Memory B cell (primary cell): ENCODE measurements around the gene MLLT3.

Experiments
- ATAC-seq: fragments of 150-1000 bp; cut with Tn5 transposase; 2 replicates; pipeline ENCODE4 v1.10.0; 2021; ENCODE audit warnings: low read depth, mild to moderate bottlenecking, moderate library complexity
- DNase-seq, 2 donors: peaks; one replicate each; pipeline ENCODE4 v3.0.0; 2022; ENCODE audit warnings: low spot score in 2 of 2
- H3K27ac Mint-ChIP-seq: one replicate; pipeline ENCODE4 v1.8.0; 2022; ENCODE audit warnings: mild to moderate bottlenecking, moderate library complexity, mixed read lengths
- H3K27me3 Mint-ChIP-seq: one replicate; pipeline ENCODE4 v1.8.0; 2022; ENCODE audit warnings: mixed read lengths
- H3K36me3 Mint-ChIP-seq: one replicate; pipeline ENCODE4 v1.8.0; 2022; ENCODE audit warnings: mild to moderate bottlenecking, mixed read lengths
- H3K4me1 Mint-ChIP-seq: one replicate; pipeline ENCODE4 v1.8.0; 2022; ENCODE audit warnings: mixed read lengths
- H3K4me3 Mint-ChIP-seq: one replicate; pipeline ENCODE4 v1.8.0; 2022; ENCODE audit warnings: mild to moderate bottlenecking, moderate library complexity, mixed read lengths
- H3K9me3 Mint-ChIP-seq: one replicate; pipeline ENCODE4 v1.8.0; 2022; ENCODE audit warnings: mixed read lengths

MLLT3 gene

DNA sequence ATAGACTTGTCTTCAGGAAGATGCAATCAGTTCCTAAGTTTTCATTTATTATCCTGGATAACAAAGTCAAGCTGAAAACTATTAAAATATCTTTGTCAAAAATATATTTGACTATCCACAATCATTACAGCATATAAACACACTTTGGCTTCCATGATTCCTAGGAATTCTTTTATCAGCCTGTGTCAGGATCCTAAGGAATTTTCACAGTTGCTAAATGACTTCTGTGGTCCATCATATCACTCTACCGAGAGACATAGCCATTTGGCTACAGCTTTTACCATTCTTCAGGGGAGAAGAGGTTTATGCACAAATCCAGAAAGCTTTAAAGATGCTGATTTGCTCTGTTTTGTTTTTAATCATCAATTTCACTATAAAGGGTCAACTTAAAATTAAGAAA, 128.3 kb downstream of the MLLT3 start:
- no peak for DNase-seq
- Mint-ChIP-seq H3K4me3 (no peak overlapping the region), H3K36me3 (peaks cover 2% of the 10 kb centered on the region), H3K4me1 (peaks cover 2% of the 10 kb centered on the region), H3K9me3 (peaks cover 2% of the 10 kb centered on the region), H3K27ac (no peak overlapping the region), H3K27me3 (peaks cover 2% of the 10 kb centered on the region)
- no peak for ATAC-seq

DNA sequence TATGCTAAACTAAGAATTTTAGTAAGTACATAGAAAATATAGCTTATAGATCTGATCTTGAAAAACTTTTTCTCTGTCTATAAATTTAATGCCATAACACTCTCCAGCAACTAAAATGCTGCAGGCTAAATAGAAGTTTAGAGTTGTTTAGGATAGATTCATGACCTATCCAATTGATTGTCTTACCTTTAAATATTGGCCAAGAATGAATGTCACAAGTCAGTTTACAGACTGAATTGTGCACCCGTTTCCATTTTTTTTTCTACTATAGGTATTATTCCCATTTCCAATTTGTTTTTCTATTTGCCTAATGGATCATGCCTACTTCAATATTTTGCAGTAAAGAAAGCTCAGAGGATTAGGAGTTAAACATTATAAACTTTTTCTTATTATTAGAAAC, 129.5 kb downstream of the MLLT3 start:
- Mint-ChIP-seq H3K4me1 (peaks cover 2% of the 10 kb centered on the region), H3K27ac (no peak overlapping the region), H3K27me3 (peaks cover 2% of the 10 kb centered on the region), H3K4me3 (no peak overlapping the region), H3K36me3 (no peaks in the 10 kb centered on the region), H3K9me3 (no peaks in the 10 kb centered on the region)
- DNase-seq: no peak
- ATAC-seq: no peak

DNA sequence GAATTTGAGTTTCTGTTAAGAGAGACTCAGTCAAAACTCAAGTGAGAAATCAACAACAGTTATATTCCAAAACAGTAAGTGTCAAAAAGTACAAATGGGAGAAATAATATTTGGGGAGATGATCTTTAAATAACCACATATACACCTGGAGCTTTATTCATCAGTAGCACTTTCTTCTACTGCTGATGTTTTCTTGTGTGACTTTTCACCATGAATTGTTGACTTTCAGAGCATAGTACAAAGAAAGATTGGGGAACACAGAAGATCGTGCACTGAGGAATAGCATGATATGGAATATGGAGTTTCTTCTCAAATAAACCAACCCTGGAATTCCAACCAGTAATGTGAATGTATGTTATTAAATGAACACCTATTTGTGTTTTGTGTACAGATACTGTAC, 130.7 kb downstream of the MLLT3 start:
- H3K4me1 Mint-ChIP-seq: peaks cover 2% of the 10 kb centered on the region
- no peaks in the 10 kb centered on the region for H3K36me3 Mint-ChIP-seq
- no peak overlapping the region for H3K27ac Mint-ChIP-seq
- H3K27me3 Mint-ChIP-seq: peaks cover 2% of the 10 kb centered on the region
- no peak for ATAC-seq
- no peaks in the 10 kb centered on the region for H3K9me3 Mint-ChIP-seq
- no peak overlapping the region for H3K4me3 Mint-ChIP-seq
- no peak for DNase-seq

DNA sequence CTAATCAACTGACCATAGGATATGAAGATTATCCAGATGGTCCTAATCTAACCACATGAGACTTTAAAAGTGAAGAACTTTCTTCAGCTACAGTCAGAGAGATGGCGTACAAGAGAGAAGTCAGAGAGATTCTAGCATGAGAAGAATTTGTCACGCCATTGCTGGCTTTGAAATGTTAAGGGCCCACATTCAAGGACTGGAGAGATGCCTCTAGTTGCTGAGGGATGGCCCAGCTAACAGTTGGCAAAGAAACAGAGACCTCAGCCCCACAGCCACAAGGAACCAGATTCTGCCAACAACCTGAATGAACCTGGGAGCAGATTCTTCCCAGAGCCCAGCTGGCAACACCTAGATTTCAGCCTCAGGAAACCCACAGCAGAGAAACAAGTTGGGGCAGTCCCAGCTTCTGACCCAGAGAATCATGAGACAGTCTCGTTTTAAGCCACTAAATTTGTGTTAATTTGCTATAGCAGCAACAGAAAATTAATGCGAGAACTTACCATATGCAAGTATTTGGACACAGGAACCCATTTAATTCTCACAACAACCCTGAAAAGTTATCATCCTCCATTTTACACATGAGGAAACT, 132.0 kb downstream of the MLLT3 start:
- H3K27ac Mint-ChIP-seq: no peak overlapping the region
- no peak for ATAC-seq
- H3K4me1 Mint-ChIP-seq: peaks cover 2% of the 10 kb centered on the region
- H3K4me3 Mint-ChIP-seq: no peak overlapping the region
- H3K9me3 Mint-ChIP-seq: no peaks in the 10 kb centered on the region
- H3K27me3 Mint-ChIP-seq: peaks cover 2% of the 10 kb centered on the region
- no peaks in the 10 kb centered on the region for H3K36me3 Mint-ChIP-seq
- no peak for DNase-seq

DNA sequence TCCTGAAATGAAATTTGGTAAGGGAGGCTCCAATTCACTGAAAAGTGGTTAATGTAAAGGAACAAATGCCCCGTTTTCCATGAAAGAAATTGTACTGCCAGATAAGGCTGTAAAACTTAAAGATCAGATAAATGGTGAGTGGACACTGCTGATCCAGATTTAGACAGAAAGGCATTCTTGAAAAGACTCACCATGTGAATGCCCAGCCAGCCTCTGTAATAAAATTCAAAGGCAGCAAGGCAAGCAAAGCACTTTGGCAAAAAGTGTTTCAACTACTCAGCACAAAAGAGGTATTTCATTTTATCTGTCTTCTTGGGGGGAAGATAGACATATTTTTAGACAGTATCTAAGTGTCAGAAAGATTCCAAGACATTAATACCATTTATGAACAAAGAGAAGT, 133.6 kb downstream of the MLLT3 start:
- ATAC-seq: no peak

DNA sequence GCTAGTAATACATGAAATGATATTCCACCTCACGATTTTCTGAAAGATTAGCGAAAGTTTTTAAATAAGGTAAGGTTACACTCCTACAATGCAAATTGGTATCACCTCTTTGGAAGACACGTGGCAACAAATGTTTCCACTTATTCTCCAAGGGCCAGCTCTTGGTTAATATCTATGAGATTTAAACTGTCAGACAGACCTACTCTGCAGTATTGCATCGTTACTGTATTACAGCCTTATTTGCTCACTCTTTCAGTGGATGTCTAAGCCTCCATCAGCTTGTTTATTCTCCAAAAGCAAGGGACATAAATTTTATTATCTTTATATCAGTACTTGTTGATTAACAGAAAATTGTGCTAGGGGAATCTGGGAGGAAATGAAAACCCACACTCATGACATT, 135.7 kb downstream of the MLLT3 start:
- Mint-ChIP-seq H3K4me1 (peaks cover 2% of the 10 kb centered on the region), H3K27me3 (peaks cover 3% of the 10 kb centered on the region), H3K9me3 (no peaks in the 10 kb centered on the region), H3K27ac (no peak overlapping the region), H3K36me3 (no peaks in the 10 kb centered on the region), H3K4me3 (no peak overlapping the region)
- no peak for DNase-seq
- ATAC-seq: no peak

More for the DNA sequence above, 133.6 kb downstream of the MLLT3 start:
- no peak for DNase-seq
- H3K36me3 Mint-ChIP-seq: no peaks in the 10 kb centered on the region
- peaks cover 3% of the 10 kb centered on the region for H3K27me3 Mint-ChIP-seq
- peaks cover 2% of the 10 kb centered on the region for H3K4me1 Mint-ChIP-seq
- H3K4me3 Mint-ChIP-seq: no peak overlapping the region
- no peak overlapping the region for H3K27ac Mint-ChIP-seq
- H3K9me3 Mint-ChIP-seq: no peaks in the 10 kb centered on the region

DNA sequence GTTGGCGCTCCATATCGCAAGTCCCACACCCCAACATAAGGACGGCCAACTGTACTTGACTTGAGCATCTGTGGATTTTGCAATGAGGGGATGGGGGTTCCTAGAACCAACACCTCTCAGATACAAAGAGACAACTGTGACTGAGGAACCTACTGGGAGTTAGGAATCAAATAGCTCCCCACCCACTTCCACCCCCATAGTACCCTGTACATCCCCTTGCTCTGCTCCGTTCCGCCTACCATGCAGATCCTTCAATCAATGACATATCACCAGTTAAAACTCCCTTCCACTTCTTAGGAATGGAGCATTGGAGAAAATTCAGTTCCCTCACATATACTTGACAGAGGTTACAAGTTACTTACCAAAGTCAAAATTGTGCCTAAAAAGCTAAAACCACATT, 140.9 kb downstream of the MLLT3 start:
- Mint-ChIP-seq H3K27ac (no peak overlapping the region), H3K4me1 (no peaks in the 10 kb centered on the region), H3K27me3 (peaks cover 3% of the 10 kb centered on the region), H3K4me3 (no peak overlapping the region), H3K9me3 (no peaks in the 10 kb centered on the region), H3K36me3 (no peaks in the 10 kb centered on the region)
- DNase-seq: no peak
- no peak for ATAC-seq

DNA sequence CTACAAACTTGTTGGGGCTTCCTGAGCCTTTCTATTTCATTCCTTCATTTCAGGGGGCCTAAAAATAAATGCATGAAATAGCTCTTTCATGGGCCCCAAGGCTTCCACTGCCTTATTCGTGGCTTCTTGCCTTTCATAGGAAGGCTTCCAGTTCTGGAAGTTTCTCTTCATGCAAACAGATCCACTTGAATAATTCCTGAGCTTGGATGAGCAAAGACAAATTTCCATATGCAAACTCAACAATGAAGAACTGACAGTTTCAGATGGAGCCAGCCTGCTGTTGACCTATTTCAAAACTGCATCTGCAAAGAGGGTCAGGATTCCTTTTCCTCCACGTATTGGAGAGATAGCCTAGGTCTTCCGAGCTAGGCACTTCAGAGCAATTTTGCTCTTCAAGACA, 142.1 kb downstream of the MLLT3 start:
- DNase-seq: no peak
- Mint-ChIP-seq H3K9me3 (no peaks in the 10 kb centered on the region), H3K36me3 (no peaks in the 10 kb centered on the region), H3K27ac (no peak overlapping the region), H3K27me3 (peaks cover 3% of the 10 kb centered on the region), H3K4me3 (no peak overlapping the region), H3K4me1 (no peaks in the 10 kb centered on the region)
- ATAC-seq: no peak

DNA sequence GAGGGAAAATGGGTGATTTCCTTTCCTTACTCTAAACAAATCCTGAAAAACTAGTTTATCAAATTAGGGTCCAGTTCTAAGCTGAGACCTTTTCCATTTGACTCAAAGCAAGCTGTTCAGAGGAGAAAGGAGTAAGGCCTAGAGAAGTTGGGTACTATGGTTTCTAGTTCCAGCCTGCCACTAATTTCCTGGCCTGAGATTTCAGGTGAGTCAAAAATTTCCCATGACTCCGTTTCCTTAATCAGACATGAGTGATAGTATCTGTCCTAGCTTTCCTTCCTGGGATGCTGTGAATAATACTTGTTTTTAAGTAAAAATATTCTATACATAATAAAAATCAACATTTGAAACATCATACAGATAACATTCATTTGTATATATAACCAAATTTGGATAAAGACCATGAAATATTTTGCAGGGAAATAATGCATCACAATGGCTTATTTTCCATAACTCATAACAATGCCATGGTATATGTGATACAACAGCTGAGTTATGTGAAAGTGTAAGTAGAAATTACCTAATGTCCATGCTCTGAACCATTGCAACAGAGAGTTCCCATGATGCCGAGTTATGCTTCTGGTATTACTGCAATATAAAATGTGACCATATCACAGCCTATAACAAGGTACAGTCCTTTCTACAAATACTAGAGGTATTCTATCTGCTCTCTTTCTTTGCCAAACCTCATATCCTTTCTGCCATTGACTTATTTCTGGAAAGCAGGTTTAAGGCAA, 142.7 kb downstream of the MLLT3 start:
- Mint-ChIP-seq H3K9me3 (no peaks in the 10 kb centered on the region), H3K27ac (no peak overlapping the region), H3K4me3 (no peak overlapping the region), H3K27me3 (peaks cover 2% of the 10 kb centered on the region), H3K4me1 (no peaks in the 10 kb centered on the region), H3K36me3 (no peaks in the 10 kb centered on the region)
- DNase-seq (no peak), ATAC-seq (no peak)

DNA sequence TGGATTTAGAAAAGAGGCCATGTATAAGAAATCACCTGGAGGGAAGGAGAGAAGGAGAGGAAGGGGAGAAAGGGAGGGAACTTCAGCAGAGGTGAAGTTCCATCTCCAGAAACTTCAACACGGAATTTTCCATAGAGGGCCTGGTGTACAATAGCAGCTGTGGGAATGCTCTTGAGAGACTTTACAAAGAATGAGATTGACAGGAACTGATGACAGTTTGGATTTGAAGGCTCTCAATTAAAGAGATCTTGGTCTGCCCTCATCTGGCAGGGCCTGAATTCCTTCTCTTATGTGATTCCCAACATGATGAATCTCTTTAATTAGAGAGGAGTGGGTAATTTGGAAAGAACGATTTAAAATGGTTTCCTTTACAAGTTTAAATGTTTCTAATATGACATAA, 143.5 kb downstream of the MLLT3 start:
- no peak for DNase-seq
- no peak for ATAC-seq
- no peak overlapping the region for H3K4me3 Mint-ChIP-seq
- no peaks in the 10 kb centered on the region for H3K27me3 Mint-ChIP-seq
- no peaks in the 10 kb centered on the region for H3K4me1 Mint-ChIP-seq
- no peaks in the 10 kb centered on the region for H3K9me3 Mint-ChIP-seq
- no peak overlapping the region for H3K27ac Mint-ChIP-seq
- no peaks in the 10 kb centered on the region for H3K36me3 Mint-ChIP-seq

DNA sequence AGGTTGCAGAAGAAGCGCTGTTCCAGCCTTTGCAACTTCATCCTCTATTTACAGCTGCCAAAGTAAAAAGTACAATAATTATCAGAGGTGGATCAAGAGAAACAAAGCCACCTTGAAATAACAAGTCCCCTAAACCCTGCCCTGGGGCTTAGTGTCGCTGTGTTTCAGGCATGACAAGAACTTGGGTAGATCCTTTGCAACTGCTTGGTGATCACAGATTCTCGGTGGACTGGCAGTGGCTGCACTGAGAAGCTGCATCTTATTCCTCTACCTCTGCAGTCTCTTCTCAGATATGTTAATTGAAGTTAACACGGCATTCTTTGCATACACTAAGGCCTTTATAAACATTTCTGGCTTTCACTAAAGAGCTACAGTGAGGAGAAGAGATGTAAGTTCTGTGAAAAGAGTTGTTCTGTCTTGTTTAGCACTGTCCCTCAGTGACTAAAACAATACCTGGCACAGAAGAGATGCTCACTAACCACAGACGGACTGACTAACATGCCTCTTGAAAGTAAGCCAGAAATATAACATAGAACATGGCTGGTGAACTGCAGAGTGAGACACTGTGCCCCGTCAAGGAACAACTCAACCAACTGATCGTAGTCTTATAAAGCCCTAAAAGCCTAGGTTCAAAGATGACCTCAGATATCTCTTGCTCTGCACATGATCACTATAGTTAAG, 144.2 kb downstream of the MLLT3 start:
- ATAC-seq: no peak

DNA sequence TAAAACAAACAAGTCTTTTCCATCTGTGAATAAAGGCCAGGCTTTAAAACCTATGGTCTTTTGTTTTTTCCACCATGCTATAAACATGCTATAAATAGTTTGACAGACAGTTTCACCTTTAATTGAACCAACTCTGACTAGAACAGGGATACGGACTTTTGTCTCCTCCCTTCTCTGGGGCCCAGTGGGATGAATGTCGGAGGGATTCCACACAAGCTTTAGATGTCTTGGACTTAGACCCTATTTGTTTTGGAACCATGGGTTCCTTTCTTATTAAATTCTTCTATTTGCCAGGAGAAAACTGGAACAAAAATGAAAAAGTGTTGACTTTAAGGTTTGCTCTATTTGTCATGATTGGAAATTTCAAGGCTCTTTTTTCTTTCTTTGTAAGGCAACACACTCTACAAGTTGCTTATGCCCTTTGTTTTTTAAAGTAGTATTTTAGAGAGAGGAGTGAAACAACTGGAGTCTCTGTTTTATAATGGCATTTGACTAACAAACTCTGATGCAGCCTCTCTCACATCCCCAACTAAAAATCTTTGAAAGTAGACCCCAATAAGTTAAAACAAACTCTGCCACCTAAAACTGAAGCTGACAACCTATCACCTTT, 145.3 kb downstream of the MLLT3 start:
- ATAC-seq (no peak), DNase-seq (no peak)
- no peaks in the 10 kb centered on the region for H3K4me1 Mint-ChIP-seq
- no peaks in the 10 kb centered on the region for H3K9me3 Mint-ChIP-seq
- H3K4me3 Mint-ChIP-seq: no peak overlapping the region
- H3K27me3 Mint-ChIP-seq: no peaks in the 10 kb centered on the region
- H3K27ac Mint-ChIP-seq: no peak overlapping the region
- no peaks in the 10 kb centered on the region for H3K36me3 Mint-ChIP-seq

More for the DNA sequence above, 144.2 kb downstream of the MLLT3 start:
- no peaks in the 10 kb centered on the region for H3K9me3 Mint-ChIP-seq
- H3K27ac Mint-ChIP-seq: no peak overlapping the region
- no peaks in the 10 kb centered on the region for H3K27me3 Mint-ChIP-seq
- no peaks in the 10 kb centered on the region for H3K4me1 Mint-ChIP-seq
- no peaks in the 10 kb centered on the region for H3K36me3 Mint-ChIP-seq
- no peak for DNase-seq
- no peak overlapping the region for H3K4me3 Mint-ChIP-seq

DNA sequence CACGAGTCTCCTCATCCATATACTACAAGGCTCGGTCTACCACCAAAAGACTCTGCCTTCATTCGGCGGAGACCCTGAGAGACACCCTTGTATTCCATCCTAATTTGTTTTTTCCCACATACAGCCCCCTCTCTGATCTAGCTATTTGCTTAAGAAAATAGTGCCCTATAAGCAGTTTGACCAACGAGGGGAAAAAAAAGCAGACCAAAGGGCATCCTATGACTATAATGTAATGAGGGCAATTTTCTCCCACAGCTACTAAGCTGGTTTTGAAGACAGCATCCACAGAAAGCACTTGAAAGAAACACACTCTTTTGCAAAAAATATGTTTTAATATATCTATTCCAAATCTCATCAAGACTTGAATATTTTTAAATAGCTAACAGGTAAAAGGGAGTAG, 147.8 kb downstream of the MLLT3 start:
- DNase-seq: no peak
- Mint-ChIP-seq H3K27ac (no peak overlapping the region), H3K9me3 (no peaks in the 10 kb centered on the region), H3K36me3 (no peaks in the 10 kb centered on the region), H3K4me3 (no peak overlapping the region), H3K27me3 (no peaks in the 10 kb centered on the region), H3K4me1 (no peaks in the 10 kb centered on the region)
- ATAC-seq: no peak

DNA sequence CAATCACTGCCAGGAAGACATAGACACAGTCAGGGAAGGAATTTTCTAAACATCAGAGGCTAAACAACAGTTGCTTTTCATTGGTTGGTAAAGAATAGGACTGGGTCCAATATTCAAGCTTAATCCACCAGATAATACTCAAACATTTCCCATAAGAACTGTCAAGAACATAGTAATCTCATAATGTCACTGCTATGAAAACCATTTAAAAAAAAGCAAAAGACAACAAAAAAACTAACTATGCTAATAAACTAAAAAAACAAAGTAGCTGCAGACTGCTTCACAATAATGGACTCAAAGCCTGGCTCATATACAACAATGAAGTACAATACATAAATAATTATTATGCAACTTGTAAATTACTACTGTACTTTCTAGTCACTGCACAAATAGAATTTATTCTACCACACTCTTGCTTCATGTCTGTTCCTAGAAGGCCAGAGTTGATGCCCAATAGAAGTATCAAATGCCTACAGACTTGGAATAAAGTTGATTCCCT, 148.7 kb downstream of the MLLT3 start:
- DNase-seq (no peak), ATAC-seq (no peak)
- Mint-ChIP-seq H3K27me3 (no peaks in the 10 kb centered on the region), H3K4me1 (no peaks in the 10 kb centered on the region), H3K36me3 (no peaks in the 10 kb centered on the region), H3K4me3 (no peak overlapping the region), H3K27ac (no peak overlapping the region), H3K9me3 (no peaks in the 10 kb centered on the region)
